ENCODE measurements around the gene SLC17A5. TPM values are rescaled to one million over a fixed set of nuclear protein-coding genes. Genes with fewer than 3 reads are reported as not detected.

Gene SLC17A5
- total and polyA plus RNA-seq, 2 donors from 2014 or later: 15.5 to 18.2 TPM

DNA sequence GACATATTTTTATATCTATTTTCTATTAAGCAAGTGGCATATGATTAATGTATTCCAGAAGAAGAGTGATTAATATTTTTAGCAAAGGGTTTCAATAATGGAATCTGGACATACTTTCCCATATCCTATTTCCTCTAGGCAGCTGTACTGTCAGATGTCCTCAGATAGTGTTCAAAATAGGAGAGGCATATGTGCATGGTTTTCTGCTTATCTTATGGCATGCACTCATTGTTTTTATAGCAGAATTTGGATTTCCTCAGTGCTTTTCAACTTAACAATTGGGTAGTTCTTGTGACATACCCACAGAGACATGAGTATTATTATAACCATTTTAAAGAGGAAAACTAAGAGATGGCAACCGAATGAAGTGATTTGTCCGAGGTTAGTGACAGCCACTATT lies 12.6 kb upstream of the SLC17A5 start:
- Histone ChIP-seq H3K27me3 (ENCODE audit: control insufficient read depth, insufficient read depth, low read length) (no peaks in the 10 kb centered on the region), H3K9me3 (ENCODE audit: control insufficient read depth in 2 of 3, insufficient read depth in 1 of 3, low read length in 3 of 3) (no peaks in the 10 kb centered on the region), H3K9ac (ENCODE audit: low read length in 3 of 3) (no peak overlapping the region), H3K36me3 (ENCODE audit: control insufficient read depth in 2 of 3, insufficient read depth in 3 of 3, low read length in 3 of 3) (no peaks in the 10 kb centered on the region), H3K27ac (ENCODE audit: low read depth in 2 of 2, low read length in 2 of 2) (no peak overlapping the region), H3K4me3 (ENCODE audit: low read length in 3 of 3) (no peak overlapping the region), H3K4me1 (ENCODE audit: control insufficient read depth in 2 of 3, insufficient read depth in 2 of 3, low read depth in 1 of 3, low read length in 3 of 3) (no peaks in the 10 kb centered on the region)
- TF ChIP-seq, protein P1, sequence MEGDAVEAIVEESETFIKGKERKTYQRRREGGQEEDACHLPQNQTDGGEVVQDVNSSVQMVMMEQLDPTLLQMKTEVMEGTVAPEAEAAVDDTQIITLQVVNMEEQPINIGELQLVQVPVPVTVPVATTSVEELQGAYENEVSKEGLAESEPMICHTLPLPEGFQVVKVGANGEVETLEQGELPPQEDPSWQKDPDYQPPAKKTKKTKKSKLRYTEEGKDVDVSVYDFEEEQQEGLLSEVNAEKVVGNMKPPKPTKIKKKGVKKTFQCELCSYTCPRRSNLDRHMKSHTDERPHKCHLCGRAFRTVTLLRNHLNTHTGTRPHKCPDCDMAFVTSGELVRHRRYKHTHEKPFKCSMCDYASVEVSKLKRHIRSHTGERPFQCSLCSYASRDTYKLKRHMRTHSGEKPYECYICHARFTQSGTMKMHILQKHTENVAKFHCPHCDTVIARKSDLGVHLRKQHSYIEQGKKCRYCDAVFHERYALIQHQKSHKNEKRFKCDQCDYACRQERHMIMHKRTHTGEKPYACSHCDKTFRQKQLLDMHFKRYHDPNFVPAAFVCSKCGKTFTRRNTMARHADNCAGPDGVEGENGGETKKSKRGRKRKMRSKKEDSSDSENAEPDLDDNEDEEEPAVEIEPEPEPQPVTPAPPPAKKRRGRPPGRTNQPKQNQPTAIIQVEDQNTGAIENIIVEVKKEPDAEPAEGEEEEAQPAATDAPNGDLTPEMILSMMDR (IDR thresholded peaks at IDR 0.05; ENCODE audit: borderline replicate concordance, extremely low read depth, insufficient read depth): no peak
- no peak for FAIRE-seq
- no peak for DNase-seq
- intact Hi-C loops (cut with DNase I): no loop called here

DNA sequence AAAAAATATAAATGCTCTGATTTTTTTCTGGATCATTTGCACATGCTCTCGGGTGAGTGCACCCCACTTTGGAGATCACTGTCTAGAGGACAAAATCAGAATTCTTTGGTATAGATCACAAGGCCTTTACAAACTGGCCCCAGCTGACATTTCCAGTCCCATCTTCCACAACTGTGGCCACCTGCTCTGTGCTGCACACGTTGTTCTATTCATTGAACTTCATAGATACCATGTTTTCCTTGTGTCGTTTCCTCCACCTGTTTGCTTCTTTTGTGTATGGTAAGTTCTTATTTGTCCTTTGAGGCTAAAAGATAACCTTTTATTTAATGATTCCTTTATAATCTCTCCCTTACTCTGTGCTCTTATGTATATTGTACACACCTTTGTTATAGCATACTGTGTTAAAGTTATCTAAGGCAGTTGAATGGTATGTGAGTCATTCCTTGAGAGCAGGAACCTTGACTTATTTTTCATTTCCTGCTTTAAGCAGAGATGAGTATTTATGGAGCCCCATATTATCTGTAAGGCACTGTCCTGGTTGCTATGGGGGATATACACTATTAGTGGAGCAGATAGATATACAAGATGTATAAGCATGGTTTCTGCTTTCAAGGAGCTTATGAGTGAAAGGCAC lies 12.0 kb upstream of the SLC17A5 start:
- Histone ChIP-seq H3K27ac (ENCODE audit: low read depth in 2 of 2, low read length in 2 of 2) (no peak overlapping the region), H3K36me3 (ENCODE audit: control insufficient read depth in 2 of 3, insufficient read depth in 3 of 3, low read length in 3 of 3) (no peaks in the 10 kb centered on the region), H3K9ac (ENCODE audit: low read length in 3 of 3) (no peak overlapping the region), H3K27me3 (ENCODE audit: control insufficient read depth, insufficient read depth, low read length) (no peaks in the 10 kb centered on the region), H3K9me3 (ENCODE audit: control insufficient read depth in 2 of 3, insufficient read depth in 1 of 3, low read length in 3 of 3) (no peaks in the 10 kb centered on the region), H3K4me3 (ENCODE audit: low read length in 3 of 3) (no peak overlapping the region), H3K4me1 (ENCODE audit: control insufficient read depth in 2 of 3, insufficient read depth in 2 of 3, low read depth in 1 of 3, low read length in 3 of 3) (no peaks in the 10 kb centered on the region)
- FAIRE-seq (no peak), DNase-seq (no peak)
- intact Hi-C loops (cut with DNase I): no loop called here
- TF ChIP-seq, protein P1 (IDR thresholded peaks at IDR 0.05; ENCODE audit: borderline replicate concordance, extremely low read depth, insufficient read depth): no peak

DNA sequence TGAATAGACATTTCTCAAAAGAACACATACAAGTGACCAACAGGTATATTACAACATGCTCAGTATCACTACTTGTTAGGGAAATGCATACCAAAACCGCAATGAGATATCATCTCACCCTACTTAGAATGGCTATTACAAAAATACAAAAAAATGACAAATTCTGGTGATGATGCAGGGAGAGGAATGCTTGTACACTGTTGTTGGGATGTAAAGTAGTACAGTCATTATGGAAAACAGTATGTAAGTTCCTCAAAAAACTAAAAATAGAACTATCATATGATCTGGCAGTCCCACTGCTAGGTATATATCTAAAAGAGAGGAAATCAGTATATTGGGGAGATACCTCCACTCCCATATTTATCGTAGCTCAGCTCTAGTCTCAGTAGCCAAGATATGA lies 10.9 kb upstream of the SLC17A5 start:
- Histone ChIP-seq H3K27me3 (ENCODE audit: control insufficient read depth, insufficient read depth, low read length) (no peaks in the 10 kb centered on the region), H3K4me1 (ENCODE audit: control insufficient read depth in 2 of 3, insufficient read depth in 2 of 3, low read depth in 1 of 3, low read length in 3 of 3) (no peaks in the 10 kb centered on the region), H3K36me3 (ENCODE audit: control insufficient read depth in 2 of 3, insufficient read depth in 3 of 3, low read length in 3 of 3) (no peaks in the 10 kb centered on the region), H3K9ac (ENCODE audit: low read length in 3 of 3) (no peak overlapping the region), H3K9me3 (ENCODE audit: control insufficient read depth in 2 of 3, insufficient read depth in 1 of 3, low read length in 3 of 3) (no peaks in the 10 kb centered on the region), H3K27ac (ENCODE audit: low read depth in 2 of 2, low read length in 2 of 2) (no peak overlapping the region), H3K4me3 (ENCODE audit: low read length in 3 of 3) (no peak overlapping the region)
- intact Hi-C loops (cut with DNase I): no loop called here
- FAIRE-seq (no peak), DNase-seq (no peak)
- TF ChIP-seq, protein P1 (IDR thresholded peaks at IDR 0.05; ENCODE audit: borderline replicate concordance, extremely low read depth, insufficient read depth): no peak

DNA sequence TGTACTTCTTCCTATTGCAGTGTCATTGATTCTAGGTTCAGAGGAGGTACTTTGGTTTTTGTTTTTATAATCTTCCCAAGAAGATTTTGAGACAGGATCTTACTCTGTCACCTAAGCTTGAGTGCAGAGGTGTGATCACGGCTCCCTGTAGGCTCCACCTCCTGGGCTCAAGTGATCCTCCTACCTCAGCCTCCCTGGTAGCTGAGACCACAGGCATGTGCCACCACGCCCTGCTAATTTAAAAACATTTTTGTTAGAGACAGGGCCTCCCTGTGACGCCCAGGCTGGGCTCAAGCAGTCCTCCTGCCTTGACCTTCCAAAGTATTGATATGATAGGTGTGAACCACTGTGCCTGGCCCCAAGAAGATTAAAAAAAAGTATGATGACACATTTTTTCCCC lies 3.4 kb upstream of the SLC17A5 start:
- peaks cover 0 to 3% (median 0%) of the 10 kb centered on the region in 3 donors for H3K4me1 ChIP-seq (ENCODE audit: control insufficient read depth in 2 of 3, insufficient read depth in 2 of 3, low read depth in 1 of 3, low read length in 3 of 3)
- TF ChIP-seq, protein P1 (IDR thresholded peaks at IDR 0.05; ENCODE audit: borderline replicate concordance, extremely low read depth, insufficient read depth): no peak
- FAIRE-seq: no peak

More for the DNA sequence above, 3.4 kb upstream of the SLC17A5 start:
- no peaks in the 10 kb centered on the region for H3K27me3 ChIP-seq (ENCODE audit: control insufficient read depth, insufficient read depth, low read length)
- H3K27ac ChIP-seq (ENCODE audit: low read depth in 2 of 2, low read length in 2 of 2): no peak overlapping the region
- intact Hi-C loops (cut with DNase I): no loop called here
- no peak for DNase-seq
- no peak overlapping the region for H3K9ac ChIP-seq (ENCODE audit: low read length in 3 of 3)
- no peak overlapping the region for H3K4me3 ChIP-seq (ENCODE audit: low read length in 3 of 3)
- no peaks in the 10 kb centered on the region for H3K9me3 ChIP-seq (ENCODE audit: control insufficient read depth in 2 of 3, insufficient read depth in 1 of 3, low read length in 3 of 3)
- H3K36me3 ChIP-seq (ENCODE audit: control insufficient read depth in 2 of 3, insufficient read depth in 3 of 3, low read length in 3 of 3): no peaks in the 10 kb centered on the region

Measured in kidney (tissue), 14 donors.